Activated CD4-positive, alpha-beta T cell treated with anti-CD3 and anti-CD28 coated beads, Interleukin-10, Interleukin-2, amounts not matched to agents 100 ng/mL and 50 ng/mL, durations not matched to agents 16 hours and 8 hours (primary cell): ENCODE measurements around the gene RTP3.

ENCODE experiments used
- DNase-seq: peaks from one replicate; pipeline ENCODE4 v3.0.0-alpha.2; 2020

The RTP3 gene

DNA sequence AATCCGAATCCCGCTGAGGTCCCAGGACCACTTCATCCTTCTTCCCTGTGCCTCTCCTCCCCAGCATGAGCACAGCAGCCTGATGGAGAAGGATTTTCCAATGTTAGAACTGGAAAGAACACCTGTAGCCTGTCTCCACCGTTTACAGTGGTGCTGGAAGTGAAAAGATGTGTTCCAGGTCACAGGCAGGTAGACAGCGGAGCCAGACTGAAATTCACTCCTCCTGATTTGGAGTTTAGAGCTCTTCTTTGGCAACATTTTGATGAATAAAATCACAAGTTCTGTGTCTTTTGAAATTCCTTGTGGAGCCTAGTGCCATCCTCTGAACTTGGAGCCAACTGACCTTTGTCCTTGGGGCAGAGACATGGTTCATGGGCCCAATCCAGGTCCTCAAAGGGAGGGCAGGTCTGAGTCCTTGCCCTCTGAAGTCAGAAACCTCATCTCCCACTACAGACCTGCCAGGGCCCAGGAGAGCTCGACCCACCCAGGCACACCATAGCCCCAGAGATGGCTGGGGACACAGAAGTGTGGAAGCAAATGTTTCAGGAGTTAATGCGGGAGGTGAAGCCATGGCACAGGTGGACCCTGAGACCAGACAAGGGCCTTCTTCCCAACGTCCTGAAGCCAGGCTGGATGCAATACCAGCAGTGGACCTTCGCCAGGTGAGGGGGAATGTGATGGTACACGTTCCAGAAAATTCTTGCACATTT lies at the start of gene RTP3:
TSS of gene RTP3 (plus strand) at position 421 of the 710 bp plus-strand sequence. CDS start at position 508, 87 bp downstream.
- no peak for DNase-seq

DNA sequence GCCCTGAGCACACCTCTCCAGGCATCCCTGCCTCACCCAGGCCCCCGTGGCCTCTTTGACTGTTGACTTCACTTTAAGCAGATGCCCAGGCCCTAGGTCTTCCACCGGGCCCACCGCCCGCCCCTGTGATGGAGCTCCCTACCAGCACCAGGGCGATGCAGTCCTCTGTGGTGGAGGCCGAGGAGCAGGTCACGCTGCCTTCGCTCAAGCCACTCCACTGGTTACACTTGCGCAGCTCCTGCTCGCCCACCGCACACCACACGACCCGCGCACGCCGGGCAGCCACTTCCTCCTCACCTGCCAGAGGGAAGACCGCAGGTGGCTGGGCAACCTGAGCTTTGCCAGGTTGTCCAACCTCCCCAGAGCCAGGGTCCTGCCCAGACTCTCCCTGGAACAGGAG lies 49.1 kb upstream of the RTP3 start:
- no peak for DNase-seq

DNA sequence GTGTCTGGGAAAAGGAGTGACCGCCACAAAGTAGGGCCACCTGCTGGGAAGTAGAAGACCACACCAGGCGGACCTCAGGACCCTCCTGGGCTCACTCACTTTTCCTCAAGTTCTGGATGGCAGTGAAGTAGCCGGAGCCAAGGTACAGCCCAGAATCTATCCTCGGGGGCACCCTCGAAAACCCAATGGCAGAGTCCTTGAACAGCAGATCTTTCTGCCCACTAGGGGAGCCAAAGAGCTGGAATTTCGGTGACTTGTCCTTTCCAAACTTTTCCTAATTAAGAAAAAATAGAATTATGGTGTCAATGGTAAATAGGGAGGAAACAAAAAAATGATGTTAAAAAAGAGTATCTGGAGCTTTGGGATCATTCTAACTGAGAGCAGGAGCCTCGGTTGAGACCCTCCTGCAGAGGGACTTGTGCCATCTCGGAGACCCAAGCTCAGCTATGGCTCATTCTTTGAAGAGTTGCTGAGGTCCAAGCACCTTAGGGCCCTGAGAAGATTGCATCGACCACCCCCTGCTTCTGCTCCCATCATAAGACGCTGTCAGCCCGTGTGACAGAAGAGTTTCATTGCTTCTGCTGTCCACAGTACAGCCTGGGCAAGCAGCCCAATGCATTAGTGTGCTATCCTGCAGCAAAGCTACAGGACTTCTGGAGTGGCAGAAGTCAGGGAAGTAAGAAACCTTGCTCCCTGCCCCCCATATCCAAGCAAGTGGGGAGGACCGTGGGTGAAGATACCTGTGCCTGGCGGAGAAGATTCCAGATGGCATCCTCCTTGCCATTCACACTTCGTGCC lies 47.8 kb upstream of the RTP3 start:
- no peak for DNase-seq

DNA sequence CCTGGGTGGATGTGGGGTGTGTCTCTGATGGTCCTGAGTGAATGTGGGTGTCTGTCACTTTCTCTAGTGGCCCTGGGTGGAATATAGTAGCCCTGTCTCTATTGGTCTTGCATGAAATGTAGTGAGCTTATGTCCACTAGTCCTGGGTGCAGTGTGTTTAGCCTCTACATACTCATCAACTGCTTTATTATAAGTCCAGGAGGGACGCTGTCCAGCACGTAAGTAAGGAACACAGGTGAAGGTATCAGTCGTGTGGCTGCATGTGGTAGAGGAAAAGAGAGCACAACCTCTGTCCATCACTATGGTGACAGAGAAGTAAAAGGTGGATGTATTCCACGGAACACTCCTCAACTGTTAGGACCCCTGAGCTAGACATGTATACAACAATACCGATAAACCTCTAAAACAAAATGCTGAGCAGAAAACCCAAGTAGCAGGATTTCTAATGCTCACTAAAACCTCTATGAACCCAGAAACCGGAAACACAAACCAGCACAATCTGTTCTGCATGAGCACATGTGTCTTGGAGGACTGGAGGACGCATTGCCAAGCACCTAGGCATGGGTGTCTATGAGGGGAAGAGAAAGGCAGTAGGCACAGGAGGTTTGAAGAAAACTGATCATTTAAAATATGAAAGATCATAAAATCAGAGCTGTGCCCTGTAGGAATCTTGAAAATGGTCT lies 44.1 kb upstream of the RTP3 start:
- DNase-seq = no peak

DNA sequence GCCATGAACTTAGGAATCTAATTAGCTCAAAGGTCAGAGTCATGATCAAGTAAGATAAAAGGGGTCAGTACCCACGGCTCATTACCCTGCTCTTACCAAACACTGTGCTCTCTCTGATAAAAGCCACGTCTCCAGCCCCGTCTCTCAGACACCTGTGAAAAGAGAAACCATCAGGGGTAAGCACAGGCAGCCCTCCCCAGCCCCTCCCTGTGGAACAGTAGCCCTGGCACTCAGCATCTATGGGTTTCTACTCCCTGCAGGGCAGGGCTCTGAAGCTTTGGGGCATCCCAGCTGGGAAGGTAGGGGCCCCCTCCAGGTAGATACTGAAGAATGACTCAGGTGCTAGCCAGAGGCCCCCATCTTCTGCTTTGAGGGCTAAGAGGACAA lies 43.6 kb upstream of the RTP3 start:
- no peak for DNase-seq

DNA sequence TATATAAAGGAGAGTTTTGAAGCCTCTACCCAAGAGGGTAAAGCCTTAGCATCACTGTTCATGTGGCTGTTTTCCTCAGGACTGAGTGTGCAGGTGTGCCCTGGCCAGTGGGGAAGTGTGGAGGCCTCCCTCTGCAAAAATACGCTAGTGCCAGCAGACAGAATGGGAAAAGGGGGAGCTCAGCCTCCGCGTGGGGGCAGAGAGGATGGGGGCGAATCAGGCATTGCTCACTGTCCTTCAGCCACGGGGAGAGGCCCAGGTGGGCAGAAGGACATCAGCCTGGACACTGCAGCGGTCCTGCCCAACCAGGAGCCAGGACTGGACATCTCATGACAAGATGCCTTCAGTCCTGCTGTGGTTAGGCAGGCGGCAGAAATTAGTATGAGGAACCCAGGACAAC lies 43.2 kb upstream of the RTP3 start:
- DNase-seq = no peak

DNA sequence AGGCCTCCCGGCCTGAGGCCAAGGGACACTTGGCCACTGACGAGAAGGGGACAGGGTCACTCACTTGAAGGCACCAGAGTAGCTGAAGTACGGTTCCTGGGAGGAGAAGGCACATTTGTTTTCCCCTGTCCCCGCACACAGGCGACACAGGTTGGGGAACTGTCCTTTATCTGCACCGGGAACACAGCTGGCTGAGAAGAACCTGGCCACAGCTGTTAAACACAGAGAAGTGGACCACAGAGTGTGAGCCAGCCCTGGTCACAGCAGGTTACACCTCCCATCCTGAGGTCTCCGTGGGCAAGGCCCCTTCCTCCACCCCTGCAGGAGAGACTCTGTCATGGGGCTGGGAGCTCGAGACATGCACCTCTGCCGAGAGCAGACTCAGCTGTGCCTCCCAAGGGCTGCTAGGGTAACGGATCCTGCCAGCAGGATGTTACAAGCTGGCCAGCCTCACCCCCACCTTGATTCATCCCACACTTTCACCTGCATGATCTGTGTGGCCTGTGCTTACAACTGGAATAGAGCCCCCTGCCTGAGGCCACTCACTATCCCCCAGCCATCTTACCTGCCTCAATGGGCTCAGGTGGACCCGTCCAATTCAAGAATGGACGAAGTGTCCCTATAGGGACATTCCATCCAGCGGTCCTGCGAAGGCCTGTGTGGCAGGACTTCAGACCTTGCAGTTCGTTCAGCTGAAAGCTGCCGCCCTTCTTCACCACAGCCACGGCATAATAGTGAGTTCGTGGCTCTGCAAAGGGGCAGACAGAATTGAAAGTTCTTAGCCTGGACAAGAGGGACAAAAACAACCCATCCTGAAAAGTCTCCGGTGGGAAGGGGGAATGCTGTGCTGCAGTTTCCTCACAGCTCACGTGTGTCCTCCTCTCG lies 42.3 kb upstream of the RTP3 start:
- DNase-seq = no peak

DNA sequence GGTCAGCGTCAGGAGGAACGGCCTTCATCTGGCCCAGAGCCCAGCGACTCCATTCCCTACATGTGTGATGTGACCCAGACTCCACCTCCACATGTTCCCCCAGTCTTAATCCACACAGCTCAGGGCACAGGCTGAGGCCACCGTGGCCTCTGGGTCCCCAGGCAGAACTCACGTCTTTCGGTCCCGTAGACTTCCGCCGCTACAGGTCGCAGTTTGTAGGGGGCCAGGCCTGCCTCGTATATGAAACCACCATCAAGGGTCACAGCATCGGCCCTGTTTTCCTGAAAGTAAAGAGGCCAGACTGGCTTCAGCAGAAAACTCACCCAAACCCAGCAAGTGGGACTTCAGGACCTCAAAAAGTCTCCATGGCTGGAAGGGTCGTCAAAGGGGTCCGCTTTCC lies 41.7 kb upstream of the RTP3 start:
- no peak for DNase-seq

DNA sequence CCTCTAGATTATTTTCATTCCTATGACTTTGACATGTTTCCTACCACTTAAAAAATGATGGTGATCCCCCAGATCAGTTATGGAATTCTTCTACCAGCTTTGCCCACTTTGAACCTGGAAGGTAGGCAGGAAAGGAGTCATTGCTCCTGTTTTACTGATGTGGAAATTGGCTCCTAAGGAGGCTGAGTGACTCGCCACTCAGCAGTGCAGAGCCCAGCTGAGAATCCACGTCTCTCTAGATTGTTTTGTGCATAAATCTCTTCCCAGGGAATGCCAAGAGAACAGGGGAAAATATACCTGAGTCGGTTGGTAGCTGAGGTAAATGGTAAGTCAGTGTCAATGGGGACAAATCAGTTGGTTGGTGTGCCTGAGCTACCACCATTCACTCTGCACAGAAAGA lies 37.7 kb upstream of the RTP3 start:
- no peak for DNase-seq

DNA sequence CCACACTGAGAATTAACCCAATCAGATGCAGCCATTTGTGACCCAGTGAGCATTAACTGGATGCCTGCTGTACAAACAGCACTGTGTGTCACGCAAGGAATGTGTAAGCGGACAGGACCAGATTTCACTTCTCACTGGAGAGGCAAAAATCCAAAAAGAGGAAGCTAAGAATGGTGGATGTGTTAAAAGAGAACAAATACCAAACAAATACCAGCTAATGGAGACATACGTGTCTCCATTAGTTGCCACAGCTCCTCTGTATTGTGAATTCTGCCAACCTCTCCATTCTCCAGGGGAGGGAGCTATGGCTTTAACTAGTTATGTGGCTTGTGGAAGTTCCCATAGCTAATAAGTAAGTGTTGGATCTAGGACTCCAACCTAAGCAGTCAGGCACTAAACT lies 35.7 kb upstream of the RTP3 start:
- no peak for DNase-seq

DNA sequence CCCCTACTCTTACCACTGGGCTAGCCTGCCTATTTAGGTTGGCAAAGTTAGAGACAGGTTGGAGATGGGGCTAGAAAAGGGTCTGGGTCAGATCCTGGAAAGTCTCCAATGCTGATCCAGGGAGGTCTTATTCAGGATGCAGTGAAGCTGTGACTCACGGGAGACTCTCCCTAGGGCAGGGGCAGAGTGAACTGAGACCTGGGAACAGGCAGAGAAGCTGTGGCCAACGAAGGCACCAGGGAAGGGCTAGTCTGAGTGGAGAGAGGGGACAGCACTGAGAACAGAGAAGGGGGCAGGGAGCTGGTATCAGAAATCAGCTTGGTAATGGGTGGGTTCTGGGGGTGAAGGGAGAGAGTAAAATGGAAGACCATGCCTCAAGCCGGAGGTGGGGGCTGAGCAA lies 35.3 kb upstream of the RTP3 start:
- DNase-seq = no peak

DNA sequence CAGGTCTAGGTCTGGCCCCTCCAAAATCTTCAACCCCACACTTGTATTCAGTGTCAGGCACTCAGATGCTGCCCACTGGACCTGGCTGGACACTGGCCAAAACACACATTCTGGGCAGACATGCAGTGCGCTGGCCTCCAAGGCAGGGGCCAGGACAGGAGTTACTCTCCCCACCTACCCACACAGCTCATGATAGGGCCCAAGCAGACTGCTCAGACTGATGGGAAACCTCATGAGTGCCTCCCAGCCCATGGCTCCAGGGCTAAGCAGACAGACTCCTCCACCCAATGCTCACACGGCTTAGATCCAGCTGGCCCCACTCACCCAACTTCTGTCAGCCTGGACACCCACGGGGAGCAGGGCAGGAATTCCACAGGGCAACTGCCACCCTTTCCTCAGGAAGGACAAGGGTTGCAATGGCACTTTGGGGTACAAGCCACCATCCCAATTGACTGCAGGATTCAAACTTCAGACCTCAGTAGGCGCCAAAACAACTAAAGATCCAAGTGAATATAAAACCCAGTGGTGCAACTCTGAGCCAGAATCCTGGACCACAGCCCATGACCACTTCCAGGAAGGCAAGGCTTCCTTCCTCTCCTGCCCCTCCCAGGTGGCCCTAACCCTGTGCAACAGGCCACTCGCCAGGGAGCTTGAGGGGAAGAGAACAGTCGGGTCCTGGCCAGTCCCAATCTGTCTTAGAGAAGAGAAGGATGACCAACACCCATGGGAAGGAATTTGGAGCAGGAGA lies 34.5 kb upstream of the RTP3 start:
- DNase-seq = no peak

DNA sequence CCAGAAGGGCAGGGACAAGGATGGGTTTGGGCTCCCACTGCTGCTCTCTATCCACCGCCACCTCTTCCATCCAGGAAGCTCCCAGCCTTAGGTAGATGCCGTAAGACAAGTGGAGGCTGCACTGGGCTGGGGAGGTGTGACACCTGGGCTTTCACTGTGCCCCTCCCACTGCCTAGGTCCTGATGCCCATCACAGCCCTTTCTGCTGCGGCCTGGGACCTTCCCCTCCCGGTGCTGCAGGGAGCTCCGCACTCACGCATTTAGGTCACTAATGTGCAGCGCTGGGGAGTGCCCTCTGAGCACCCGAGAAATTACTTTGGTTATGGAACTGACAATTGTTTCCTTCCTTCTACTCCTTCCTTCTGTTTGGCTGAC lies 33.9 kb upstream of the RTP3 start:
- DNase-seq = no peak

DNA sequence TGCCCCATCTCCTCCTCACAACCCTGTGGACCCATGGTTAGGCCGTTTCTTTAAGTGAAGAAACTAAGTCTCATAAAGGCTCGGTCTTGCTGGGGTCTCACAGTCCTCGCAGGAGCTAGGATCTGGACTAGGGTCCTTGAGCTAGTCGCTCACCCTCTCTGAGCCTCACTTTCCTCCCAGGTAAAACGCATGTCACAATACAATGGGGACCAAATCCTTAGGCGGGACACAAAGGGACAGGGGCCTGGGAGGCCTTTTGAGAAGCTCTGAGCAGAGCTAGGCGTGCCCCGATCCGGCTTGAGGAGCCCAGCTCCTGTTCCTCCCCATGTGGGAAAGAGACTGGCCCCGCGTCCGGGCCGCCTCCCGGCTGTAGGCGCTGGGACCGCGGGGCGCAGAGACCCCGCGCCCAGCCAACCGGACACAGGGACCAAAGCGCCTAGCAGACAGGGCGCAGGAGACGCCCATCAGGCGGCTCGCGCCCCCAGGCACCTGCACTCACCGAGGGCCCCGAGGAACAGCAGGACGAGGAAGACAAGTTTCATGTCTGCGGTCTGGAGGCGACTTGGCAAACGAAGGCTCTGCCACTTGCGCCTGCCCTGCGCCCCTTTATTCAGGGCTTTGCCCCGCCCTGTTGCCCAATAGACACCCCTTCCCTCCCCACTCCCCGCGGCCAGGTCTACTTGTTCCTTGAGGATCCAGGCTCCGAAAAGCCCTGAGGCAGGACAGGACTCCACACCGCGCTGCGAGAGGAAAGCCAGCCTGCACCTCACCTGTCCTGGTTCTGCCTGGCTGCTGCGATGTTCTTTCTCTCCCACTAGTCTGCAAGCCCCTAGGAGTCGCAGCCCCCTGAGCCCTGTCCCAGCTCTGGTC lies 33.2 kb upstream of the RTP3 start, which contains the start of gene LTF:
TSS of gene LTF (minus strand) at position 580 of the 870 bp plus-strand sequence. CDS start at position 542, 38 bp downstream.
- DNase-seq = no peak

DNA sequence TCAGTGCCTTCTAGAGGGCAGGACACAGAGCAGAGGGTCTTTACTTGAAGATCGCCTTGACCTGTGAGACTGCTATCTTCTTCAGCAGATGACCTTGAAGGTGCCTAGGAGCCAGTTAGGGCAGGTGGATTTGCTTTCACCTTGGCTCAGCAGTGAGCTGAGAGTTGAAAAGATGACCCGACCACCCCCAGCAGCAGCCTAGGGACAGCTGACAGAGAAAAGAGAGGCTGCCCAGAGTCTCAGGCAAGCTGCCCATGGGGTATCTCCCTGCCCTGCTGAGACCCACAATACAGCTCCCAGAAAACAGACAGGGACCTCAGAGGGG lies 32.6 kb upstream of the RTP3 start:
- no peak for DNase-seq

DNA sequence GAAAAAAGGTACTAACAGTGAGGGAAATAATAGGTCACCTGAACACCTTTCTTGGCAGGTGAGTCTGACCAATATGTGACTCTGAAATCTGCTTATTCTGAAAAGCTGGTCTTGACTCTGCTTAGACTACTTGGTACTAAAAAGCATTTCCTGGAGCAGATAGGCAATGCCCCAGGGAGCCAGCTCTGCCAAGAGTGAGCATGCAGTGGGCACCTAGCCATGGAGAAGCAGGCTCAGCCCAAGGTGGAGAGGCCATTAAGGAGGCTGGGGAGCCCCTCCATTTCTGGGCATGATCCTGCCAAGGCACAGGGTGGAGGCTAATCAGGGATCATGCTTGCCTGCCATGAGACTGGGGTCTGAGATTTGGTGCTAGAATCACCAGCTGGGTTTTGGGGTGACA lies 31.5 kb upstream of the RTP3 start:
- no peak for DNase-seq

DNA sequence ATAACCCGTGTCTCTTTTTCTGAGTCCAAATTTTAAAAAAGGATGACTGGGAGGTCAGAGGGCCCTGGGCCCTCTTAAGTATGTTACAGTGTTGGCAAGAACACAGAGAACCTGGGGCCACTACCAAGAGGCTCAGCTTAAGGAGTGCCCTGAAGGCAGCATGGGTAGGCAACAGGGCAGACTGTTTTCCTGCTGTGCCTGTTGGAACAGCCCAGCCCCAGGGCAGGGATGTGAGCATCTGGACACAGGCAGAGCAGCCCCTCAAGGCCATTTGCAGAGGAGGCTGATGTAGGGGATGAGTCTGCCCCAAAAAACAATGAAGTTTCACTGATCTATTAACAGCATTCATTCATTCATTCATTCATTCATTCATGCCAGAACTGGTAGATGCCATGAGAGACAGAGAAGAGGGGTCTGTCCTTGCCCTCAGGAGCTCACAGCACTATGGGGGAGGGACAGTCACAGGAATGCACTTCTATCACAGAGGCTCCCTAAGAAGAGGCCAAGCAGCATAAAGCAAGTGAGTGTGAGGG lies 30.8 kb upstream of the RTP3 start:
- DNase-seq = no peak

DNA sequence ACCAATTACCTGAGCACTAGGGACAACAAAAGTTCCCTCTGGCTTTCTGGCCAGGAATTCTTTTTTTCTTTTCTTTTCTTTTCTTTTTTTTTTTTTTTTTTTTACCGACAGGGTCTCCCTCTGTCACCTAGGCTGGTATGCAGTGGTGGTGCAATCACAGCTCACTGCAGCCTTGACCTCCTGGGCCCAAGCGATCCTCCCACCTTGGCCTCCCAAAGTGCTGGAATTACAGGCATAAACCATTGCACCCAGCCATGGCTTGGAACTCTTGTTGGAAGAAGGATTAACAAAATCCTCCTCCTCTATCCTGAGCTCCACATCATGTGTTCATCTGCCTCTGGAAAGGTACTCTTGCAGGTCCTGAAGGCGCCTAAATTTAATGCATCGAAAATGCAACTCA lies 30.2 kb upstream of the RTP3 start:
- no peak for DNase-seq

DNA sequence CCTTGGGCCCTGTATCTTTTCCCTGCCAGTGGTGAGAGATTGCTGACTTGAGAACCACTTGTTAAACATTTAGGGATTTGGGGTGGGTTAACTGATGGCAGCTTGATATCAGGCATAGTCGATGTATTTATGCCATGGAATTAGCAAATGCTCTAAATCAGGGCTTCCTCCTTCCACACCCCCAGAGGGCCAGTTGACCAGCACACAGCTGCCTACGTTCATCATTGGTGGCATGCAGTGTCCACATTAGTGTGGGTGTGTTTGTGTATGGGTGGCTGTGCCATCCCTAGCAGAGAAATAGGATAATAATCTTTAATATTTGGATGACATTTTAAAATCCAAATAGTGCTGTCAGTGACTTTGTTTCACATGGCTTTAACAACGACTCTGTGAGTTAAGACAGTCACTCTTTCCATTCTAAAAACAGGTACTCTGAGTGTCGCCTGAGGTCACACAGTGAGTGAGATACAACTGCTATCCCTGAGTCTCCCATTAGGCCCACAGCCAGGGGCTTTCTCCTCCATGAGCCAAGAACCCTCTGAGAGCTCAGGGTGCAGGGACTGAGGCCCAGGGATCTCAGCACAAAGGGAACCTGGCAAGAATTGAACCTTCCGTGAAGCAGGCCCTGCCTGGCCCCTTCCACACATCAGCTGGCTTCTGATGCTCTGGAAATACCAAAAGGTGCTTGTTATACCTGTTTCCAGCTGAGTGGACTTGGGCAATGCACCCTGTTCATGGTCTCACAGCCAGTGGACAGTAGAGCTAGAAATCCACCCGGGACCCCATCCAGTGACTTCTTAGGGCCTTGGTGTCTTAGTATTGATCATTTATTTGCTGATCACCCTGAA lies 28.8 kb upstream of the RTP3 start:
- no peak for DNase-seq
